ENCODE results near the gene MNAT1. TPM values are rescaled to one million over a fixed set of nuclear protein-coding genes. Genes with fewer than 3 reads are reported as not detected.

Gene MNAT1
- polyA plus RNA-seq, 1 donor from 2014 or later, result 104 TPM

GRCh38 chr14:60756847-60757246, 22.3 kb downstream of the MNAT1 start:
- Histone ChIP-seq H3K27me3 (ENCODE audit: insufficient read depth, low read depth, low read length) (no peaks in the 10 kb centered on the region), H3K4me3 (ENCODE audit: low read length) (no peak overlapping the region), H3K36me3 (ENCODE audit: insufficient read depth, low read length) (no peaks in the 10 kb centered on the region), H3K9me2 (ENCODE audit: insufficient read depth, low read length) (no peaks in the 10 kb centered on the region), H3F3A (ENCODE audit: insufficient read depth, low read length, poor library complexity, severe bottlenecking) (no peaks in the 10 kb centered on the region), H3K9me3 (ENCODE audit: low read length) (no peaks in the 10 kb centered on the region), H3K27ac (ENCODE audit: low read length) (no peak overlapping the region), H4K20me1 (ENCODE audit: insufficient read depth) (no peaks in the 10 kb centered on the region), H3K4me2 (ENCODE audit: low read length) (no peak overlapping the region), H2AFZ (ENCODE audit: low read depth, low read length) (no peak overlapping the region), H3K9ac (ENCODE audit: low read length) (no peak overlapping the region), H3K79me2 (replicated peaks; ENCODE audit: insufficient read depth, low read length) (peaks cover 18% of the 10 kb centered on the region)
- TF ChIP-seq MXI1 (conservative IDR thresholded peaks at IDR 0.05; ENCODE audit: poor library complexity, severe bottlenecking) (no peak), SMC3 (conservative IDR thresholded peaks at IDR 0.05; ENCODE audit: poor library complexity) (no peak), RAD21 (conservative IDR thresholded peaks at IDR 0.05) (no peak), EP300 (conservative IDR thresholded peaks at IDR 0.05; ENCODE audit: poor library complexity, severe bottlenecking) (no peak)

GRCh38 chr14:60757567-60758002, 23.0 kb downstream of the MNAT1 start:
- no peak overlapping the region for H3K4me2 ChIP-seq (ENCODE audit: low read length)

More at GRCh38 chr14:60757567-60758002, 23.0 kb downstream of the MNAT1 start:
- Histone ChIP-seq H3K79me2 (replicated peaks; ENCODE audit: insufficient read depth, low read length) (peaks cover 15% of the 10 kb centered on the region), H2AFZ (ENCODE audit: low read depth, low read length) (no peak overlapping the region), H3K36me3 (ENCODE audit: insufficient read depth, low read length) (no peaks in the 10 kb centered on the region), H3K9ac (ENCODE audit: low read length) (no peak overlapping the region), H3K27ac (ENCODE audit: low read length) (no peak overlapping the region), H3K9me2 (ENCODE audit: insufficient read depth, low read length) (no peaks in the 10 kb centered on the region), H3K9me3 (ENCODE audit: low read length) (no peaks in the 10 kb centered on the region), H4K20me1 (ENCODE audit: insufficient read depth) (no peaks in the 10 kb centered on the region), H3F3A (ENCODE audit: insufficient read depth, low read length, poor library complexity, severe bottlenecking) (no peaks in the 10 kb centered on the region), H3K27me3 (ENCODE audit: insufficient read depth, low read depth, low read length) (no peaks in the 10 kb centered on the region), H3K4me3 (ENCODE audit: low read length) (no peak overlapping the region)
- TF ChIP-seq RAD21 (conservative IDR thresholded peaks at IDR 0.05) (no peak), POLR2AphosphoS5 (IDR thresholded peaks at IDR 0.05) (no peak), SMC3 (conservative IDR thresholded peaks at IDR 0.05; ENCODE audit: poor library complexity) (no peak), MXI1 (conservative IDR thresholded peaks at IDR 0.05; ENCODE audit: poor library complexity, severe bottlenecking) (no peak), EP300 (conservative IDR thresholded peaks at IDR 0.05; ENCODE audit: poor library complexity, severe bottlenecking) (no peak), EZH2 (IDR thresholded peaks at IDR 0.05; ENCODE audit: borderline replicate concordance, insufficient read depth, low read length, poor library complexity, severe bottlenecking) (no peak), TAF1 (IDR thresholded peaks at IDR 0.05; ENCODE audit: low read depth) (no peak), REST (IDR thresholded peaks at IDR 0.05; ENCODE audit: borderline replicate concordance) (no peak), CTCF (IDR thresholded peaks at IDR 0.05; ENCODE audit: poor library complexity, severe bottlenecking) (no peak)
